GM23338 (cell line): ENCODE data around the gene L1CAM. TPM values are rescaled to one million over a fixed set of nuclear protein-coding genes. Genes with fewer than 3 reads are reported as not detected.

ENCODE experiments used
- ATAC-seq: fragments of 200-7000 bp; cut with Tn5 transposase; 3 replicates; pipeline ENCODE4 v1.9.1; 2020
- DNase-seq: peaks from one replicate; pipeline ENCODE4 v3.0.0-alpha.2; 2015; ENCODE audit warnings: low spot score
- H2AFZ ChIP-seq: fragments of 200-600 bp; sonication (generic); 2 replicates; pipeline ENCODE4 v1.8.0; 2016; ENCODE audit warnings: antibody characterized with exemption, mild to moderate bottlenecking, moderate library complexity
- H3F3A ChIP-seq: fragments of 200-600 bp; sonication (generic); replicated peaks from 2 replicates; pipeline ENCODE4 v1.8.0; 2017; ENCODE audit warnings: antibody characterized with exemption, mixed run types, low read depth
- H3K27ac ChIP-seq: fragments of 200-600 bp; sonication (generic); 2 replicates; pipeline ENCODE4 v1.6.1; 2016; ENCODE audit warnings: low read depth
- H3K27me3 ChIP-seq: fragments of 200-600 bp; sonication (generic); 2 replicates; pipeline ENCODE4 v1.8.0; 2016; ENCODE audit warnings: mild to moderate bottlenecking, mixed run types, moderate library complexity; ENCODE audit not compliant: insufficient read depth
- H3K36me3 ChIP-seq: fragments of 200-600 bp; sonication (generic); 2 replicates; pipeline ENCODE4 v1.8.0; 2016; ENCODE audit warnings: mild to moderate bottlenecking; ENCODE audit not compliant: insufficient read depth
- H3K4me1 ChIP-seq: fragments of 200-600 bp; sonication (generic); 2 replicates; pipeline ENCODE4 v1.8.0; 2016; ENCODE audit warnings: mild to moderate bottlenecking, moderate library complexity; ENCODE audit not compliant: insufficient read depth
- H3K4me2 ChIP-seq: fragments of 200-600 bp; sonication (generic); 2 replicates; pipeline ENCODE4 v1.7.1; 2017; ENCODE audit warnings: mixed run types
- H3K4me3 ChIP-seq: fragments of 200-600 bp; sonication (generic); 2 replicates; pipeline ENCODE4 v1.6.1; 2016; ENCODE audit warnings: mixed run types
- H3K79me2 ChIP-seq: fragments of 200-600 bp; sonication (generic); replicated peaks from 2 replicates; pipeline ENCODE4 v1.8.0; 2017; ENCODE audit warnings: mild to moderate bottlenecking; ENCODE audit not compliant: insufficient read depth
- H3K9me2 ChIP-seq: fragments of 200-600 bp; sonication (generic); 2 replicates; pipeline ENCODE4 v1.8.0; 2017; ENCODE audit not compliant: insufficient read depth
- H4K20me1 ChIP-seq: fragments of 200-600 bp; sonication (generic); replicated peaks from 2 replicates; pipeline ENCODE4 v1.8.0; 2017; ENCODE audit warnings: mild to moderate bottlenecking; ENCODE audit not compliant: insufficient read depth
- H3K27ac Mint-ChIP-seq: 2 replicates; pipeline ENCODE4 v1.8.0; 2020; ENCODE audit warnings: inconsistent platforms, mild to moderate bottlenecking, moderate library complexity, mixed read lengths
- H3K27me3 Mint-ChIP-seq: 3 replicates; pipeline ENCODE4 v1.8.0; 2022; ENCODE audit warnings: low read depth, mild to moderate bottlenecking, moderate library complexity, mixed read lengths, inconsistent platforms; ENCODE audit not compliant: insufficient read depth, poor library complexity
- H3K36me3 Mint-ChIP-seq: 3 replicates; pipeline ENCODE4 v1.8.0; 2021; ENCODE audit warnings: low read depth, mild to moderate bottlenecking, inconsistent platforms, moderate library complexity, mixed read lengths
- H3K4me1 Mint-ChIP-seq: 3 replicates; pipeline ENCODE4 v1.8.0; 2020; ENCODE audit warnings: mild to moderate bottlenecking, inconsistent platforms, mixed read lengths
- H3K4me3 Mint-ChIP-seq: 3 replicates; pipeline ENCODE4 v1.8.0; 2021; ENCODE audit warnings: moderate library complexity, mild to moderate bottlenecking, inconsistent platforms, mixed read lengths
- H3K9me3 Mint-ChIP-seq: 3 replicates; pipeline ENCODE4 v1.8.0; 2020; ENCODE audit warnings: moderate library complexity, mild to moderate bottlenecking, inconsistent platforms, mixed read lengths
- CREB1 ChIP-seq: fragments of 250-450 bp; sonication (Bioruptor Pico); IDR thresholded peaks from 2 replicates; pipeline ENCODE4 v1.5.0; 2020; ENCODE audit warnings: low read depth, mild to moderate bottlenecking, moderate library complexity
- CTCF ChIP-seq, 2 experiments: fragments of 200-600 bp in 1 of 2; sonication (generic) in 1 of 2; conservative IDR thresholded peaks; 2 replicates each; pipeline versions ENCODE4 v1.5.1 to v1.6.1; 2016 to 2017; ENCODE audit warnings: antibody characterized with exemption in 2 of 2, low read depth in 2 of 2, mild to moderate bottlenecking in 2 of 2, moderate library complexity in 1 of 2
- ETS1 ChIP-seq: IDR thresholded peaks from 2 replicates; pipeline ENCODE4 v1.6.1; 2016; ENCODE audit warnings: antibody characterized with exemption
- EZH2 ChIP-seq: fragments of 200-600 bp; sonication (generic); IDR thresholded peaks from one replicate; pipeline ENCODE4 v1.8.0; 2017; ENCODE audit warnings: antibody characterized with exemption, mild to moderate bottlenecking, low read depth; ENCODE audit not compliant: unreplicated experiment
- EZH2phosphoT487 ChIP-seq: fragments of 200-600 bp; sonication (generic); IDR thresholded peaks from one replicate; pipeline ENCODE4 v1.8.1; 2018; ENCODE audit warnings: antibody characterized with exemption; ENCODE audit not compliant: unreplicated experiment
- JUNB ChIP-seq: IDR thresholded peaks from one replicate; pipeline ENCODE4 v1.6.1; 2016; ENCODE audit warnings: antibody characterized with exemption; ENCODE audit not compliant: unreplicated experiment
- NANOG ChIP-seq: IDR thresholded peaks from 2 replicates; pipeline ENCODE4 v1.6.1; 2016; ENCODE audit warnings: antibody characterized with exemption, borderline replicate concordance
- POLR2AphosphoS5 ChIP-seq: IDR thresholded peaks from 2 replicates; pipeline ENCODE4 v1.6.1; 2016; ENCODE audit warnings: antibody characterized with exemption, low read depth
- REST ChIP-seq: IDR thresholded peaks from one replicate; pipeline ENCODE4 v1.6.1; 2018; ENCODE audit warnings: antibody characterized with exemption; ENCODE audit not compliant: unreplicated experiment
- STAT1 ChIP-seq: IDR thresholded peaks from one replicate; pipeline ENCODE4 v1.6.1; 2016; ENCODE audit warnings: antibody characterized with exemption; ENCODE audit not compliant: unreplicated experiment
- ZNF114 ChIP-seq: fragments of 250-450 bp; sonication (Bioruptor Pico); IDR thresholded peaks from 2 replicates; pipeline ENCODE4 v1.5.0; 2020; ENCODE audit warnings: mild to moderate bottlenecking, moderate library complexity
- ZNF331 ChIP-seq: fragments of 250-450 bp; sonication (Bioruptor Pico); IDR thresholded peaks from 2 replicates; pipeline ENCODE4 v1.5.0; 2020; ENCODE audit warnings: low read depth, mild to moderate bottlenecking, moderate library complexity
- ZNF462 ChIP-seq: fragments of 250-450 bp; sonication (Bioruptor Pico); IDR thresholded peaks from 2 replicates; pipeline ENCODE4 v1.5.0; 2020; ENCODE audit warnings: mild to moderate bottlenecking, moderate library complexity
- polyA plus RNA-seq: library from polyadenylated mRNA; unstranded; fragments of >200 nt; fragmentation: Nextera tagmentation; extraction: Ambion mirVana; gene quantifications from 2 replicates; pipeline ENCODE4 v1.2.1, GENCODE V29; 2016
- total RNA-seq: library from RNA; depleted of rRNA; stranded (reverse); fragments of >200 nt; shearing (Covaris generic); gene quantifications from 2 replicates; pipeline ENCODE4 v1.2.3, GENCODE V29; 2014

Gene L1CAM
- total and polyA plus RNA-seq, 2 experiments from 2014 or later = 7.4 to 29.2 TPM

GRCh38 chrX:153903238-153903980 is 17.4 kb upstream of the L1CAM start:
- no peak for DNase-seq
- Histone ChIP-seq H2AFZ (no peak overlapping the region), H3K27me3 (no peaks in the 10 kb centered on the region), H3K36me3 (no peaks in the 10 kb centered on the region), H3K4me2 (no peak overlapping the region), H3K79me2 (no peaks in the 10 kb centered on the region), H3K4me3 (no peak overlapping the region), H3K9me2 (no peaks in the 10 kb centered on the region), H4K20me1 (no peaks in the 10 kb centered on the region), H3K27ac (no peak overlapping the region), H3K4me1 (peaks cover 5% of the 10 kb centered on the region; the same call in 1 of the 2 replicates), H3F3A (no peaks in the 10 kb centered on the region)
- ATAC-seq = peak; percentile 10
- peaks cover 15% of the 10 kb centered on the region for H3K27me3 Mint-ChIP-seq
- no peaks in the 10 kb centered on the region for H3K36me3 Mint-ChIP-seq
- TF ChIP-seq EZH2phosphoT487 (no peak), ZNF114 (CRISPR knock-in tag) (no peak), ZNF331 (CRISPR knock-in tag) (no peak), STAT1 (no peak), CTCF (conservative IDR thresholded peaks at IDR 0.05; ENCODE audit: low read depth in 2 of 2) (no peak), ETS1 (no peak), EZH2 (no peak), REST (no peak), POLR2AphosphoS5 (no peak), ZNF462 (CRISPR knock-in tag) (no peak), NANOG (no peak), JUNB (no peak), CREB1 (CRISPR knock-in tag) (no peak)
- H3K4me1 Mint-ChIP-seq = peaks cover 26% of the 10 kb centered on the region
- H3K9me3 Mint-ChIP-seq = no peaks in the 10 kb centered on the region; the same call in 2 of the 3 replicates
- H3K4me3 Mint-ChIP-seq = no peak overlapping the region
- H3K27ac Mint-ChIP-seq = peak overlapping the region; percentile 77; the same call in 1 of the 2 replicates
